ENCODE results near the gene AHI1. TPM values are rescaled to one million over a fixed set of nuclear protein-coding genes. Genes with fewer than 3 reads are reported as not detected.

The AHI1 gene
- total and polyA plus RNA-seq, 2 of the 13 experiments (the other 11 are each of a cell fraction or from before 2014, with no cell fraction given): 7.2 to 18.6 TPM

DNA sequence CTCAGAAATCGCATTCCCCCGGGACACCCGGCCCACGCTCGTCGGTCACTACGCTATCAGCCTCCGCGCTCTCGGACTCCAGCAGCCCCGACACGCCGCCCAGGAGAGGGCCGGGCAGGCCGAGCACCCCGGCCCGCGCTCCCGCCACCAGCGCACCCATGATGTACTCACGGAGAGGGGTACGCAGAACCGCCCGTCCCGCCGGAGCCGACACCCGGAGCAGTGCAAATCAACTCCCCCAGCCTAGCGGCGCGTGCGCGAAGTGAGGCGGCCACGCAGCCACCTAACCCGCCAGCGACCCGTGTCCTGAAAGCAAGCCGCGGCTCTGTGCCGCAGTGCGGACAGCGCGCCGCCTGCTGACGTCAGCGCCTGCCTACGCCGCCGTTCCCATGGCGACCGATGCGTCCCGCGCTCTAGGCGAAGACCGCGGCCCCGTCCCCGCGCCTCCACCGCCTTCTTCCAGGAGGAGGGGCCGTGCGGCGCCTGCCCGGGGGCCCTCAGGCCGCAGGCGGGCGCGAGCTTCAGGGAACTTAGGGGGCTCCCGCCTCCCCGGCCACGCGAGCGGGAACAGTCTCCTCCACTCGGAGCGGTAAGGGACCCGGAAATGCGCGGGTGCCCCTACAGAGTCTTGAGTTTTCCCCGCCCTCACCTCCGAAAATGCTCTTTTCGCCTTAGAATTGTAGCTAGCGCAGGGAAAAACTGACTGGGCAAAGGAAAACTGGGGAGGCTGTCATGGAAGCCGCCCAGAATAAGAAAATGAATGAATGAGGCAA, at the start of gene AHI1 (continued):
- TF ChIP-seq TARDBP (CRISPR knock-in tag; IDR thresholded peaks at IDR 0.05) (peak; percentile 94), PAF1 (CRISPR knock-in tag; IDR thresholded peaks at IDR 0.05) (no peak), ZSCAN25 (CRISPR knock-in tag; IDR thresholded peaks at IDR 0.05) (no peak), SP140L (CRISPR knock-in tag; IDR thresholded peaks at IDR 0.05; ENCODE audit: borderline replicate concordance) (no peak; the same call in 1 of the 2 replicates), CEBPG (CRISPR knock-in tag; IDR thresholded peaks at IDR 0.05) (peak; percentile 22; the same call in 1 of the 2 replicates), ZNF331 (CRISPR knock-in tag; IDR thresholded peaks at IDR 0.05) (peak; percentile 90), PRMT3 (CRISPR knock-in tag; IDR thresholded peaks at IDR 0.05; ENCODE audit: borderline replicate concordance, low read depth) (0 out of 2 replicates have a peak, but pooled peaks have one; percentile 22), IRX3 (CRISPR knock-in tag; IDR thresholded peaks at IDR 0.05; ENCODE audit: borderline replicate concordance, low read depth) (peak; percentile 84), IRF1 (CRISPR knock-in tag; IDR thresholded peaks at IDR 0.05; ENCODE audit: low read depth) (no peak), ZNF33A (CRISPR knock-in tag; IDR thresholded peaks at IDR 0.05; ENCODE audit: borderline replicate concordance) (no peak), TIGD3 (CRISPR knock-in tag; IDR thresholded peaks at IDR 0.05; ENCODE audit: borderline replicate concordance) (peak; percentile 81), RFXAP (CRISPR knock-in tag; IDR thresholded peaks at IDR 0.05; ENCODE audit: borderline replicate concordance) (peak; percentile 78; the same call in 1 of the 2 replicates), ZNF33B (CRISPR knock-in tag; IDR thresholded peaks at IDR 0.05) (peak; percentile 74; the same call in 1 of the 2 replicates), CTCF (CRISPR knock-in tag; IDR thresholded peaks at IDR 0.05) (peak; percentile 21; the same call in 1 of the 2 replicates)
- TF ChIP-seq, protein P1, sequence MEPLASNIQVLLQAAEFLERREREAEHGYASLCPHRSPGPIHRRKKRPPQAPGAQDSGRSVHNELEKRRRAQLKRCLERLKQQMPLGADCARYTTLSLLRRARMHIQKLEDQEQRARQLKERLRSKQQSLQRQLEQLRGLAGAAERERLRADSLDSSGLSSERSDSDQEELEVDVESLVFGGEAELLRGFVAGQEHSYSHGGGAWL (CRISPR knock-in tag; IDR thresholded peaks at IDR 0.05): peak; percentile 90
- TF ChIP-seq, protein P2, sequence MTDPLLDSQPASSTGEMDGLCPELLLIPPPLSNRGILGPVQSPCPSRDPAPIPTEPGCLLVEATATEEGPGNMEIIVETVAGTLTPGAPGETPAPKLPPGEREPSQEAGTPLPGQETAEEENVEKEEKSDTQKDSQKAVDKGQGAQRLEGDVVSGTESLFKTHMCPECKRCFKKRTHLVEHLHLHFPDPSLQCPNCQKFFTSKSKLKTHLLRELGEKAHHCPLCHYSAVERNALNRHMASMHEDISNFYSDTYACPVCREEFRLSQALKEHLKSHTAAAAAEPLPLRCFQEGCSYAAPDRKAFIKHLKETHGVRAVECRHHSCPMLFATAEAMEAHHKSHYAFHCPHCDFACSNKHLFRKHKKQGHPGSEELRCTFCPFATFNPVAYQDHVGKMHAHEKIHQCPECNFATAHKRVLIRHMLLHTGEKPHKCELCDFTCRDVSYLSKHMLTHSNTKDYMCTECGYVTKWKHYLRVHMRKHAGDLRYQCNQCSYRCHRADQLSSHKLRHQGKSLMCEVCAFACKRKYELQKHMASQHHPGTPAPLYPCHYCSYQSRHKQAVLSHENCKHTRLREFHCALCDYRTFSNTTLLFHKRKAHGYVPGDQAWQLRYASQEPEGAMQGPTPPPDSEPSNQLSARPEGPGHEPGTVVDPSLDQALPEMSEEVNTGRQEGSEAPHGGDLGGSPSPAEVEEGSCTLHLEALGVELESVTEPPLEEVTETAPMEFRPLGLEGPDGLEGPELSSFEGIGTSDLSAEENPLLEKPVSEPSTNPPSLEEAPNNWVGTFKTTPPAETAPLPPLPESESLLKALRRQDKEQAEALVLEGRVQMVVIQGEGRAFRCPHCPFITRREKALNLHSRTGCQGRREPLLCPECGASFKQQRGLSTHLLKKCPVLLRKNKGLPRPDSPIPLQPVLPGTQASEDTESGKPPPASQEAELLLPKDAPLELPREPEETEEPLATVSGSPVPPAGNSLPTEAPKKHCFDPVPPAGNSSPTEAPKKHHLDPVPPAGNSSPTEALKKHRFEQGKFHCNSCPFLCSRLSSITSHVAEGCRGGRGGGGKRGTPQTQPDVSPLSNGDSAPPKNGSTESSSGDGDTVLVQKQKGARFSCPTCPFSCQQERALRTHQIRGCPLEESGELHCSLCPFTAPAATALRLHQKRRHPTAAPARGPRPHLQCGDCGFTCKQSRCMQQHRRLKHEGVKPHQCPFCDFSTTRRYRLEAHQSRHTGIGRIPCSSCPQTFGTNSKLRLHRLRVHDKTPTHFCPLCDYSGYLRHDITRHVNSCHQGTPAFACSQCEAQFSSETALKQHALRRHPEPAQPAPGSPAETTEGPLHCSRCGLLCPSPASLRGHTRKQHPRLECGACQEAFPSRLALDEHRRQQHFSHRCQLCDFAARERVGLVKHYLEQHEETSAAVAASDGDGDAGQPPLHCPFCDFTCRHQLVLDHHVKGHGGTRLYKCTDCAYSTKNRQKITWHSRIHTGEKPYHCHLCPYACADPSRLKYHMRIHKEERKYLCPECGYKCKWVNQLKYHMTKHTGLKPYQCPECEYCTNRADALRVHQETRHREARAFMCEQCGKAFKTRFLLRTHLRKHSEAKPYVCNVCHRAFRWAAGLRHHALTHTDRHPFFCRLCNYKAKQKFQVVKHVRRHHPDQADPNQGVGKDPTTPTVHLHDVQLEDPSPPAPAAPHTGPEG (CRISPR knock-in tag; IDR thresholded peaks at IDR 0.05): peak; percentile 95
